ENCODE results near the gene ORAI2.

DNA sequence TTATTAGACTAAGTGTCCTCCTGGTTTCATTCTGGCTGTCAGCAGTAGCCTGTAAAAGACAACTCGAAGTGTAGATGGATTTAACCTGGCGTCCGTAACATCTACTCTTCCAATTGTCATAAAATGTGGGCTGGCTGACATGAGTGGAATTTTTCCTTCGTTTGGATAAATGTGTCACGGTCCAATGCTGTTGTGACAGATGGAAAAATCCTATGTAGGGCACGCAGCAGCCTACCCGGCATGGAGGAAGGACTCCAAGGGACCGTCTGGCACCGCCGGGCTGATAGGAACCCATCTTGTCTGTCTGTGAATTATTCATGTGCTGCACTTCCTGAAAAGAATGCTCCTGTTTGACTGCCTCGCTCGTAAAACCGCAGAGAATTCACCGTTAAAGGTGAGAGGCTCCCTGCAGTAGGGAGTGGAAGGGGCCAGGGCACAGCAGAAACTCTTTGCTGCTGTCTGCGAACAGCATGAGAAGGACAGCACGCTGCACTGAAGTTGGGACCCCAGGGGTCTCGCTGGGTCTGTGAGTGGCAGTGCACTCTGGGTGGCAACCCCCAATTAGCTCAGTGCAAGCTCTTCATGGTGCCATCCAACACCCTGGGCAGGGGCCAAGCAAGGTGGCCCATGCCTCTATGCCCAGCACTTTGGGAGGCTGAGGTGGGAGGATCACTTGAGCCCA is 1.6 kb upstream of the ORAI2 start:
- TF ChIP-seq, protein P1, sequence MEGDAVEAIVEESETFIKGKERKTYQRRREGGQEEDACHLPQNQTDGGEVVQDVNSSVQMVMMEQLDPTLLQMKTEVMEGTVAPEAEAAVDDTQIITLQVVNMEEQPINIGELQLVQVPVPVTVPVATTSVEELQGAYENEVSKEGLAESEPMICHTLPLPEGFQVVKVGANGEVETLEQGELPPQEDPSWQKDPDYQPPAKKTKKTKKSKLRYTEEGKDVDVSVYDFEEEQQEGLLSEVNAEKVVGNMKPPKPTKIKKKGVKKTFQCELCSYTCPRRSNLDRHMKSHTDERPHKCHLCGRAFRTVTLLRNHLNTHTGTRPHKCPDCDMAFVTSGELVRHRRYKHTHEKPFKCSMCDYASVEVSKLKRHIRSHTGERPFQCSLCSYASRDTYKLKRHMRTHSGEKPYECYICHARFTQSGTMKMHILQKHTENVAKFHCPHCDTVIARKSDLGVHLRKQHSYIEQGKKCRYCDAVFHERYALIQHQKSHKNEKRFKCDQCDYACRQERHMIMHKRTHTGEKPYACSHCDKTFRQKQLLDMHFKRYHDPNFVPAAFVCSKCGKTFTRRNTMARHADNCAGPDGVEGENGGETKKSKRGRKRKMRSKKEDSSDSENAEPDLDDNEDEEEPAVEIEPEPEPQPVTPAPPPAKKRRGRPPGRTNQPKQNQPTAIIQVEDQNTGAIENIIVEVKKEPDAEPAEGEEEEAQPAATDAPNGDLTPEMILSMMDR (optimal IDR thresholded peaks at IDR 0.05 in 1 of 3, IDR thresholded peaks at IDR 0.05 in 1 of 3, conservative IDR thresholded peaks at IDR 0.05 in 1 of 3; ENCODE audit: extremely low read depth in 1 of 3, insufficient read depth in 2 of 3, low read length in 3 of 3), result no peak
- no peak for TF ChIP-seq EZH2 (IDR thresholded peaks at IDR 0.05; ENCODE audit: low read length)
